ENCODE data around the gene TOGARAM2. TPM values are rescaled to one million over a fixed set of nuclear protein-coding genes. Genes with fewer than 3 reads are reported as not detected.

The TOGARAM2 gene
- total and polyA plus RNA-seq, 2 of the 13 experiments (the other 11 are each of a cell fraction or from before 2014, with no cell fraction given): under 0.01 to 0.05 TPM

GRCh38 chr2:29057006-29057405 lies 75.9 kb downstream of the TOGARAM2 start:
- H3K27me3 ChIP-seq (ENCODE audit: control insufficient read depth in 1 of 2, insufficient read depth in 2 of 2, low read length in 2 of 2): peaks cover 5 to 59% of the 10 kb centered on the region in 2 experiments; a peak in 3 of 5 replicates
- H3K9ac ChIP-seq (ENCODE audit: insufficient read depth, low read depth, low read length): no peak overlapping the region
- no peak overlapping the region for H3K4me3 ChIP-seq (replicated peaks in 1 of 3; ENCODE audit: insufficient read depth in 1 of 3, low read depth in 2 of 3, low read length in 3 of 3)
- 24% methylated on average over 4 of the region's 4 CpGs for WGBS (ENCODE audit: low lambda C conversion rate)
- CTCF ChIA-PET (ENCODE audit: low intra/inter-chr PET ratio, low total read pairs): no interaction called here
- intact Hi-C loops (cut with micrococcal nuclease; ENCODE audit: unreplicated experiment): no loop called here
- H3K9me3 ChIP-seq (ENCODE audit: low read length): no peaks in the 10 kb centered on the region
- ATAC-seq (no peak), FAIRE-seq (no peak), DNase-seq (ENCODE audit: low spot score) (no peak)
- no peaks in the 10 kb centered on the region for H3K36me3 ChIP-seq (replicated peaks in 1 of 2; ENCODE audit: control insufficient read depth in 1 of 2, insufficient read depth in 2 of 2, low read length in 2 of 2)
- H3K4me1 ChIP-seq (ENCODE audit: insufficient read depth, low read length): no peaks in the 10 kb centered on the region
- no peaks in the 10 kb centered on the region for H3K79me2 ChIP-seq (ENCODE audit: insufficient read depth, low read length)
- no peaks in the 10 kb centered on the region for H4K20me1 ChIP-seq (ENCODE audit: insufficient read depth, low read length)
- no peak overlapping the region for H2AFZ ChIP-seq (ENCODE audit: low read length)
- H3K4me2 ChIP-seq (ENCODE audit: low read depth, low read length): no peak overlapping the region
- POLR2A ChIA-PET: no interaction called here
- in situ Hi-C loops (cut with HindIII; ENCODE audit: extremely low pct_ligation_motif_present, low pct_unique_long_range_greater_than_20kb): no loop called here
- no TSS peak for BruUV-seq (replicated peaks)
- no peak overlapping the region for H3K27ac ChIP-seq (ENCODE audit: extremely low read length, insufficient read depth, low read length)
- TF ChIP-seq TFAP4 (IDR thresholded peaks at IDR 0.05; ENCODE audit: borderline replicate concordance, low read depth): no peak
- no peak for TF ChIP-seq HOXA9 (CRISPR knock-in tag; IDR thresholded peaks at IDR 0.05; ENCODE audit: borderline replicate concordance)
- TF ChIP-seq ZNF510 (CRISPR knock-in tag; IDR thresholded peaks at IDR 0.05; ENCODE audit: low read depth): no peak
- no peak for TF ChIP-seq RFX5 (IDR thresholded peaks at IDR 0.05; ENCODE audit: low read depth, low read length)
- no peak for TF ChIP-seq KDM1A (CRISPR knock-in tag; IDR thresholded peaks at IDR 0.05)
- no peak for TF ChIP-seq JUN (CRISPR knock-in tag; IDR thresholded peaks at IDR 0.05)
- TF ChIP-seq PHF20 (CRISPR knock-in tag; IDR thresholded peaks at IDR 0.05): no peak
- no peak for TF ChIP-seq MTA1 (CRISPR knock-in tag; IDR thresholded peaks at IDR 0.05; ENCODE audit: borderline replicate concordance)
- no peak for TF ChIP-seq ZNF496 (CRISPR knock-in tag; IDR thresholded peaks at IDR 0.05; ENCODE audit: insufficient replicate concordance)
- no peak for TF ChIP-seq ZEB1 (IDR thresholded peaks at IDR 0.05; ENCODE audit: insufficient replicate concordance, low read depth)
- TF ChIP-seq SMARCE1 (IDR thresholded peaks at IDR 0.05; ENCODE audit: borderline replicate concordance): no peak
- no peak for TF ChIP-seq ISL2 (CRISPR knock-in tag; IDR thresholded peaks at IDR 0.05)
- no peak for TF ChIP-seq ZBTB37 (CRISPR knock-in tag; IDR thresholded peaks at IDR 0.05)
- no peak for TF ChIP-seq DMAP1 (CRISPR knock-in tag; IDR thresholded peaks at IDR 0.05)
- no peak for TF ChIP-seq ZNF687 (CRISPR knock-in tag; IDR thresholded peaks at IDR 0.05)
- no peak for TF ChIP-seq ZNF274 (CRISPR knock-in tag; IDR thresholded peaks at IDR 0.05)
- no peak for TF ChIP-seq FOXA1 (IDR thresholded peaks at IDR 0.05)
- TF ChIP-seq FOXA1 (CRISPR knock-in tag; IDR thresholded peaks at IDR 0.05): no peak

All from HepG2 (cell line).